HG02759 (cell line): Measurements from ENCODE around the gene PSORS1C2.

Source experiments
- ATAC-seq: cut with Tn5 transposase; IDR thresholded peaks from one replicate; pipeline ENCODE4 v1.9.1; 2021; ENCODE audit warnings: mild to moderate bottlenecking, moderate library complexity; ENCODE audit not compliant: unreplicated experiment

The PSORS1C2 gene

GRCh38 chr6:31143148-31143547 is 4.3 kb upstream of the PSORS1C2 start:
- no peak for ATAC-seq

- no peak for ATAC-seq
These were observed 3.5 kb upstream of the PSORS1C2 start for GRCh38 chr6:31142361-31142761.

GRCh38 chr6:31140643-31141042 is 1.8 kb upstream of the PSORS1C2 start:
- no peak for ATAC-seq

GRCh38 chr6:31139599-31139998 is 733 bp upstream of the PSORS1C2 start:
- no peak for ATAC-seq

DNA sequence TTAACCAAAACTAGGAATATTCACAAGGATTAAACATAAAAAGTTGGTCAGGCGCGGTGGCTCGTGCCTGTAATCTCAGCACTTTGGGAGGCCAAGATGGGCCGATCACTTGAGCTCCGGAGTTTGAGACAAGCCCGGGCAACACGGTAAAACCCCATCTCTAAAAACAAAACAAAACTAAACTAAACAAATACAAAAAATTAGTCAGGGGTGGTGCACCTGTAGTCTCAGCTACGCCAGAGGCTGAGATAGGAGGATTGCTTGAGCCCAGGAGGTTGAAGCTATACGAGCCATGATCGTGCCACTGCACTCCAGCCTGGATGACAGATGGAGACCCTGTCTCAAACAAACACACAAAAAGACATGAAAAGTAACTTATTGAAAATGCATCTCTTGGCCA is 3.2 kb downstream of the PSORS1C2 start:
- ATAC-seq: no peak

- no peak for ATAC-seq
These were observed 6.1 kb downstream of the PSORS1C2 start for GRCh38 chr6:31132806-31133205.

DNA sequence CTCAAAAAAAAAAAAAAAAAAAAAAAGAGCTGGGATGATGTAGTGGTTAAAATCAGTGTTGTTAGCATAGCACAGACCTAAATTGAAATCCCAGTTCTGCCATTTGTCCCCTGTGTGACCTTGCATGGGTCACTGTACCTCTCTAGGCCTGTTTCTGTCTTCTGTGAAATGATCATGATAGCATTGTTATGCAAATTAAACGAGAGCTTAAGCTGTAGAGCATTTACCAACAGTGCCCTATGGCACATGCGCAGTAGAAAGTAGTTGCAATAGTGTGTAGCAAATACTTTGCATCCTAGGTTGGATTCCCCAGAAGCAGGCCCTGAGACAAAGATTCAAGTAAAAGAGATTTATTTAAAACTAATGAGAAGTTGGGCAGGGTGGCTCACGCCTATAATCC is 7.3 kb downstream of the PSORS1C2 start:
- ATAC-seq: no peak

DNA sequence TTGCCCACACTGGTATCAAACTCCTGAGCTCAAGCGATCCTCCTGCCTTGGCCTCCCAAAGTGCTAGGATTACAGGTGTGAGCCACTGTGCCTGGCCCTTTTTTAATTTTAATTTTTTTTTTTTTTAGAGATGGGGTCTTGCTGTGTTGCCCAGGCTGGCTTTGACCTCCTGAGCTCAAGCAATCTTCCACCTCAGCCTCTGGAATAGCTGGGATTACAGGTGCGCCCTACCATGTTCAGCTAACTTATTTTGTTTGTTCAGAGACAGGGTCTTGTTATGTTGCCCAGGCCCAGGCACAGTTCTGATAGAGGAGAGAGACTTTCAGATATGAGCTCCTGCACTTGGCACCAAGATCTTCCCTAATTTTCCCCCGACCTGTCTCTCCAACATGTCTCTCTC is 8.1 kb downstream of the PSORS1C2 start:
- no peak for ATAC-seq

DNA sequence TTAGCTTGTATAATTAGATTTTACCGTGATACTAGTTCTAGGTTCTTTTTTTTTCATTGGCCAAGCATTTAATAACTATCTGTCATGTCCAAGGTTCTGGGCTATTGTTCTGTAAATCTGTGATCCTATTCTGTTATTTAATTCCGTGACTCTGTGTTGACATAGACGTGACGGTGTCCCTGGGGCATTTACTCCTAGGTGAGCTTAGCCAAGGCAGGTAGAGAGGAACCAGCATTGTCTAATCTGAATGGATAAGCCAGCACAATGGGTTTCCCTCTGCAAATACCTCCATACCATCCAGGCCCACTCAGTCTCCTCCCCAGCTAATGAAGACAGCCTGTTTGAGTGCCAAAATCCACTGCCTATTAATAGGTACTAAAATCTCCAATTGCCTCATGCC is 9.7 kb downstream of the PSORS1C2 start:
- ATAC-seq: no peak

GRCh38 chr6:31128093-31128676 is 10.7 kb downstream of the PSORS1C2 start:
- no peak for ATAC-seq

- ATAC-seq: no peak
These were observed 12.3 kb downstream of the PSORS1C2 start for GRCh38 chr6:31126396-31127175.

GRCh38 chr6:31125586-31126363 is 13.1 kb downstream of the PSORS1C2 start:
- no peak for ATAC-seq

GRCh38 chr6:31125162-31125561 is 13.7 kb downstream of the PSORS1C2 start:
- ATAC-seq: no peak

GRCh38 chr6:31122791-31123706 is 15.8 kb downstream of the PSORS1C2 start:
- no peak for ATAC-seq

GRCh38 chr6:31121131-31121790 is 17.6 kb downstream of the PSORS1C2 start:
- ATAC-seq: no peak

GRCh38 chr6:31120151-31120915 is 18.5 kb downstream of the PSORS1C2 start, which contains the start of gene CDSN:
Gene CDSN, minus strand, starts transcription at chr6:31120446. Its CDS starts 27 bp downstream, at chr6:31120419.
- no peak for ATAC-seq

GRCh38 chr6:31118178-31118577 is 20.7 kb downstream of the PSORS1C2 start:
- ATAC-seq: no peak

DNA sequence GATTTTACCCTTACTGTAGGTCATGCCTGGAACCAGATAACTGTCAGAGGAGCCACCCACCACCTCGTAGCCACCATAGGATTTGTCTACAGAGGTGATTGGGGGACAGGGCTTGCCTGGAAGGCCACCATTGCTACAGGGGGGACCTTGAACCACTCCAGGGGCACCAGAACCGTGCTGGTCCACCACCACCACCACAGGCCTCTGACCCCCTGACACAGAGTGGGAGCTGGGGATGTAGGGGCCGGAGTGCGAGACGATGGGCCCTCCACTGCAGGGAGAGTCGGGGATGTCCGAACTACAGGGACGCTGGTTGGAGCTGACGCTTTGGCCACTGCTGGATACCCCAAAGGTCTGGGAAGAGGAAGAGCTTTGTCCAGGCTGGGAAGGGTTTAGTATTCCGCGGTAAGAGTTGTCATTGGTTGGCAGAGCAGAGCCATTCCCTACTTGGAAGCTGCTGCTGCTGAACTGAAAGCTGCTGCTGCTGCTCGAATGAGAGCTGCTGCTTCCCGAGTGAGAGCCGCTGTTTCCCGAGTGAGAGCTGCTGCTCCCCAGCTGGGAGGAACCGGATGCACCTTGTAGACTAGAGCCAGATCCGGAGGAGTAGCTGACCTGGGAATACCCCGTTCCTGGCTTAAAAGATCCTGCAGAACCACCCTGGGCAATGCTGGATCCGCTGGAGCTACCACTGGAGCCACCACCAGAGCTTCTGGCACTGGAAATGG is 22.0 kb downstream of the PSORS1C2 start:
- ATAC-seq: no peak
